ENCODE measurements around the gene KCNH1.

- TF ChIP-seq CTCF (IDR thresholded peaks at IDR 0.05; ENCODE audit: low read depth, low read length) (no peak), POLR2A (IDR thresholded peaks at IDR 0.05; ENCODE audit: extremely low read depth, insufficient read length) (no peak)
Measured at GRCh38 chr1:211127166-211127565, 6.8 kb downstream of the KCNH1 start.
